A673 (cell line): ENCODE measurements around the gene MEF2C. TPM values are rescaled to one million over a fixed set of nuclear protein-coding genes. Genes with fewer than 3 reads are reported as not detected.

Source experiments
- BruUV-seq: library from RNA; stranded (reverse); fragments of 400-500 nt; replicated peaks from 2 replicates; lab custom pipeline; 2021; lab: Mats Ljungman, UMichigan
- CTCF ChIA-PET: fragments of 300-600 bp; sonication (Branson Sonifier 250); formaldehyde crosslinking; loops from one replicate; lab custom pipeline; 2022; ENCODE audit warnings: antibody characterized with exemption; lab: Charles Lee
- POLR2A ChIA-PET: fragments of 300-600 bp; sonication (Branson Sonifier 250); formaldehyde crosslinking; loops from one replicate; lab custom pipeline; 2022; ENCODE audit warnings: antibody characterized with exemption; ENCODE audit not compliant: low non-redundant PET; lab: Charles Lee
- DNase-seq: peaks from one replicate; pipeline ENCODE4 v3.0.0-alpha.2; 2015; ENCODE audit warnings: low spot score
- H3K27ac ChIP-seq: fragments of 200-600 bp; sonication (generic); 2 replicates; pipeline ENCODE4 v1.5.1; 2016; ENCODE audit warnings: mixed run types, low read depth, mild to moderate bottlenecking, mixed read lengths, antibody characterized with exemption, low read length; ENCODE audit not compliant: poor library complexity, severe bottlenecking
- H3K27me3 ChIP-seq: fragments of 200-600 bp; sonication (generic); replicated peaks from 2 replicates; pipeline ENCODE4 v1.6.1; 2017; ENCODE audit warnings: mixed run types, low read depth, mild to moderate bottlenecking, mixed read lengths, antibody characterized with exemption, low read length; ENCODE audit not compliant: insufficient read depth, poor library complexity
- H3K36me3 ChIP-seq: fragments of 200-600 bp; sonication (generic); 2 replicates; pipeline ENCODE4 v1.6.1; 2016; ENCODE audit warnings: mixed run types, mild to moderate bottlenecking, mixed read lengths, antibody characterized with exemption, low read length; ENCODE audit not compliant: insufficient read depth, poor library complexity, severe bottlenecking
- H3K4me1 ChIP-seq: fragments of 200-600 bp; sonication (generic); 2 replicates; pipeline ENCODE4 v1.6.1; 2017; ENCODE audit warnings: mixed run types, mild to moderate bottlenecking, mixed read lengths, antibody characterized with exemption, low read length; ENCODE audit not compliant: insufficient read depth, poor library complexity, severe bottlenecking
- H3K4me3 ChIP-seq: fragments of 200-600 bp; sonication (generic); 2 replicates; pipeline ENCODE4 v1.5.1; 2016; ENCODE audit warnings: low read depth, mixed run types, mild to moderate bottlenecking, mixed read lengths, low read length; ENCODE audit not compliant: poor library complexity, severe bottlenecking
- H3K9me3 ChIP-seq: fragments of 200-600 bp; sonication (generic); 2 replicates; pipeline ENCODE4 v1.6.1; 2016; ENCODE audit warnings: mixed run types, low read depth, mild to moderate bottlenecking, mixed read lengths, antibody characterized with exemption, low read length; ENCODE audit not compliant: poor library complexity, severe bottlenecking
- EZH2 ChIP-seq: fragments of 200-600 bp; sonication (generic); IDR thresholded peaks from 2 replicates; pipeline ENCODE4 v1.6.1; 2017; ENCODE audit warnings: borderline replicate concordance, low read depth, mild to moderate bottlenecking, mixed read lengths, antibody characterized with exemption, low read length; ENCODE audit not compliant: poor library complexity, severe bottlenecking
- intact Hi-C: fragments of 100-400 bp; cut with micrococcal nuclease; formaldehyde crosslinking; loops from one replicate; pipeline ENCODE4 v1.10.0; 2022; ENCODE audit not compliant: unreplicated experiment
- total RNA-seq: library from RNA; stranded (reverse); gene quantifications from 2 replicates; pipeline ENCODE4 v1.2.3, GENCODE V29; 2021
- TF ChIP-seq, protein P1 (sequence below): fragments of 300-800, 200-600 bp; sonication (generic); conservative IDR thresholded peaks from 2 replicates; pipeline ENCODE4 v1.5.1; 2017; ENCODE audit warnings: low read depth, mild to moderate bottlenecking, antibody characterized with exemption, low read length, moderate library complexity, mixed read lengths

Gene MEF2C
- total RNA-seq, 1 experiment from 2014 or later = 2.0 TPM

DNA sequence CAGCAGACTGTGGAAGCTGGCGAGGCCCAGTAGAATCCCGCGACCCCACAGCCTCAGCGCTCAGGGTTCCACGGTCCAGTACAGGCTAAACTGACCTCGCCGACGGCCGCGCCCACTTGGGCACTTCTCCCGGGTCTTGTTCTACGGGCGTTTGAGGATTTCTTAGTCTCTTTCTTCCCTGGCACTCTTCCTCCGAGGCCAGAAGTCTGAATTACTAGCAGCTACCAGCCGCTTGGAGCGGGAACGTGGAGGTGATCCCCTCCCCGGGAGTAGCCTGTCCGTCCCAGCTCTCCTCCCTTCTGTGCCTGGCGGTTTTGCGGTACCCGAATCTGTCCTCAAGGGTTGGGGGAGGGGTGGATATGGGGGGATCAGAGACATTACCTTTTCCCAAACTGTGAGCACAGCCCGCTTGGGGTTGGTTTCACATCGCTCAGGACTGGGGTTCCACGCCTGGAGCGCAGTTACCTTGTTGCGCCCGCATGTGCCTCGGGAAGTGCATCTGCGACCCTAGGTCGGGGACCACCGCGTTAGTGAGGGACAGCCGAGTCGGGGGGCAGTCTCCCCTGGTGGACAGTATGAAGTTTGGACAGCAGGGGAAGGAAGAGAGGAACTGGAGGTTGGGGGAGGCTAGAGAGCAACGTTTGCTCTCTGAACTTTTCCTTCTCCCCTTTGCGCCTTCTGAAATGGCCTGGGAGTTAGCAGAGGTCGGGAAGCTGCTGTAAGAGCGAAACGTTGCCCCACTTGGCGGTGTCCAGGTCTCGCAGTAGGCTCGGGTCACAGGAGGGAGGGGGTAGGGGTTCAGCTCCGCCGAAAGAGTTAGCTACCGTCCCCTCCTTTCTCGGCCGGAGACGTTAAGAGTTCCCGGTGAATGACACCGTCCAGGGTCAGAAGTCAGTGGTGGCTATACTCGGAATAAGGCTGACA, 190.8 kb downstream of the MEF2C start:
- ChIA-PET CTCF (interaction anchor here (0.5 to 2.3 kb wide), 5 partner anchors 9 to 1244 kb away, joined by 3 to 29 read pairs (median 7); no protein-coding TSS in a partner anchor), POLR2A (interaction anchor here (0.6 kb wide), 1 partner anchor 1582 kb away, joined by 6 read pairs; no protein-coding TSS in a partner anchor)
- Histone ChIP-seq H3K27ac (no peak overlapping the region), H3K36me3 (no peaks in the 10 kb centered on the region), H3K4me1 (peaks cover 3% of the 10 kb centered on the region), H3K9me3 (no peaks in the 10 kb centered on the region), H3K27me3 (peaks cover 79% of the 10 kb centered on the region), H3K4me3 (peak overlapping the region; percentile 25)
- DNase-seq = no peak
- BruUV-seq = no TSS peak
- intact Hi-C loops = loop anchor here (2.0 to 5.0 kb wide), 2 partner anchors 911 to 1270 kb away; no protein-coding TSS in a partner anchor
- no peak for TF ChIP-seq EZH2
- TF ChIP-seq, protein P1, sequence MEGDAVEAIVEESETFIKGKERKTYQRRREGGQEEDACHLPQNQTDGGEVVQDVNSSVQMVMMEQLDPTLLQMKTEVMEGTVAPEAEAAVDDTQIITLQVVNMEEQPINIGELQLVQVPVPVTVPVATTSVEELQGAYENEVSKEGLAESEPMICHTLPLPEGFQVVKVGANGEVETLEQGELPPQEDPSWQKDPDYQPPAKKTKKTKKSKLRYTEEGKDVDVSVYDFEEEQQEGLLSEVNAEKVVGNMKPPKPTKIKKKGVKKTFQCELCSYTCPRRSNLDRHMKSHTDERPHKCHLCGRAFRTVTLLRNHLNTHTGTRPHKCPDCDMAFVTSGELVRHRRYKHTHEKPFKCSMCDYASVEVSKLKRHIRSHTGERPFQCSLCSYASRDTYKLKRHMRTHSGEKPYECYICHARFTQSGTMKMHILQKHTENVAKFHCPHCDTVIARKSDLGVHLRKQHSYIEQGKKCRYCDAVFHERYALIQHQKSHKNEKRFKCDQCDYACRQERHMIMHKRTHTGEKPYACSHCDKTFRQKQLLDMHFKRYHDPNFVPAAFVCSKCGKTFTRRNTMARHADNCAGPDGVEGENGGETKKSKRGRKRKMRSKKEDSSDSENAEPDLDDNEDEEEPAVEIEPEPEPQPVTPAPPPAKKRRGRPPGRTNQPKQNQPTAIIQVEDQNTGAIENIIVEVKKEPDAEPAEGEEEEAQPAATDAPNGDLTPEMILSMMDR = no peak

DNA sequence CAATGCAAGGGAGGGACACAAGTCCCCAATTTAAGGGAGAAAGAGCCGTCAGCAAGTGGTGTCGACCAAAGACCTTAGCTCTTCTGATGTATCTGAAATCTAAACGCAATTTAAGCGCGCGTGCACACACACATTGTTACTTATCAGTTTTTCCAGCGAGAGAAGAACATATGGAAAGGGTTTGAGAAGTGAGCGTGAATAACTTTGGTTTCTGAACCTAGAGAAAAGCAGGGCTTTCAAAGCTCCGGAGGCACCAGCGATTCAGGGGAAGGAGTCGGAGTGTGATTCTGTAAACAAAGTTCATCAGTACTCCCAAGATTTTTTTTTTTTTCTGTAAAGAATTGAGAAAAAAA, 191.8 kb downstream of the MEF2C start:
- H3K27me3 ChIP-seq = peaks cover 80% of the 10 kb centered on the region
- H3K4me1 ChIP-seq = peaks cover 3% of the 10 kb centered on the region
- no peaks in the 10 kb centered on the region for H3K36me3 ChIP-seq
- ChIA-PET CTCF (interaction anchor here (0.6 to 2.3 kb wide), 8 partner anchors 8 to 1261 kb away, joined by 3 to 29 read pairs (median 6); no protein-coding TSS in a partner anchor), POLR2A (interaction anchor here (0.6 kb wide), 1 partner anchor 1583 kb away, joined by 6 read pairs; no protein-coding TSS in a partner anchor)
- no peak overlapping the region for H3K27ac ChIP-seq
- peak overlapping the region; percentile 25 for H3K4me3 ChIP-seq
- intact Hi-C loops = loop anchor here (2.0 to 5.0 kb wide), 2 partner anchors 910 to 1269 kb away; no protein-coding TSS in a partner anchor
- no peak for TF ChIP-seq EZH2
- TF ChIP-seq, protein P1 = no peak; the same call in 1 of the 2 replicates
- DNase-seq = no peak
- no peaks in the 10 kb centered on the region for H3K9me3 ChIP-seq
- BruUV-seq = no TSS peak

DNA sequence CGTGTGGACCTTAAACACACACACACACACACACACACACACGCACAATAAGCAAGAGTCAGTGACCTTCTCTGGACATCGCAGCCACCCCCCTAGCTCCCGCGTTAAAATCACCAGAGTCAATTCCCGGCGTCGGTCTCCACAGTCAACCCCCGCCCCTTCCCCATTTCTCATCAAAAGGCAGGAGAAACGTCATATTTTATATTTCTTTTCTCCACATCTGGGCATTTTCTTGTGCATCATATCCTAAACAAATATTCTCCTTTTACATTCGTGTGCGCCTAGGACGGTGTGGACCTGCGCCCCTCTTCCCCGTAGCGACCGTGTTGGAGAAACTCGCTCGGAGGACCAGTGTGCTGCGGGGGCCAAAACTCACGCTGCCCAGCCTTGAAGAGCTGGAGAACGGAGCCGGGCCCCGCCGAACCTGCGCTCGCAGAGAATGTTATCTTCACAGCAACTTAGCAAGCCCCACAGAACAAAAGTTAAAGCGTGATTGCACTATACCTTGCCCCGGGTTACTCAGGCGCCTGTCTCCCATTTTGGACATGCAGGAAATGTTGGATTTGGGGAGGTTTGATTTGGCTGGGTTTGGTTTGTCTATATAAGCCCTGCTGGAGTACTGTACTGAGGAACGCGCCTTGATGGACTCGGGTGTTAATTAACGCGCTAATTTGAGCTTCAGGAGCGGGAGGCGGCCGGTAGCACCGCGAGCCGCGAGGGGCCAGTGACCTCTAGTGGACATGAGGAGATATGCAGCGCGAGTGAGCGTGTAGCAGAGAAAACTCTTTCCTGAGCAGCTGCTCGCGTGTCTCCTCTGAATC, 192.4 kb downstream of the MEF2C start:
- no TSS peak for BruUV-seq
- Histone ChIP-seq H3K4me1 (peaks cover 3% of the 10 kb centered on the region), H3K27ac (no peak overlapping the region), H3K27me3 (peaks cover 80% of the 10 kb centered on the region), H3K4me3 (peak overlapping the region; percentile 25), H3K9me3 (no peaks in the 10 kb centered on the region), H3K36me3 (no peaks in the 10 kb centered on the region)
- intact Hi-C loops = loop anchor here (2.0 to 5.0 kb wide), 2 partner anchors 910 to 1268 kb away; no protein-coding TSS in a partner anchor
- POLR2A ChIA-PET = interaction anchor here (0.6 kb wide), 1 partner anchor 22 kb away, joined by 3 read pairs; no protein-coding TSS in a partner anchor
- no peak for TF ChIP-seq EZH2
- TF ChIP-seq, protein P1 = peak; percentile 97
- DNase-seq = peak; percentile 75
- CTCF ChIA-PET = interaction anchor here (0.6 to 2.3 kb wide), 6 partner anchors 10 to 1261 kb away, joined by 3 to 29 read pairs (median 7); no protein-coding TSS in a partner anchor
